ENCODE measurements around the gene KSR2.
"Not testable (repeated sequence)": the region's sequence is repeated elsewhere in the genome, so short reads cannot be mapped to it uniquely, and the experiment has no call there.

KSR2 gene

DNA sequence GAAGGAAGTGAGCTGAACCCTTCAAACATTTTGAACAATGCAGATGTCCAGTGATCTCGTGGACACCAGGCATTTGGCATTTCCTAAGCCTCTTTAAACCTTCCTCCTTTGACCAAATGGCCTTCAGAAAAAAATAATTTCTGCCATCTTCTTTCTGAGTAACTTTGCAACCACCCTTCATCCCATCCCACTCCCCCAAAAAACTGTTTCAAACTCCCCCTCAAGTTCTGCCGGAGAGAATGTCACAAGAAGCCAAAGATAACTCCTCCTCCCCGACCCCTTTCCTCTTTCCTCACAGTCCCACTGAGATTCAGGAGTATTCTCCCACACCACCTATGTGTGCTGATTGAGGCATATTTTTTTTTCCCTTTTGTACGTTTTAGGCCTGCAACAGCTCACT lies 1.7 kb downstream of the KSR2 start:
- no peak for DNase-seq

GRCh38 chr12:117966511-117966910 lies 2.3 kb downstream of the KSR2 start:
- no peak for DNase-seq

GRCh38 chr12:117963836-117964235 lies 5.0 kb downstream of the KSR2 start:
- DNase-seq: no peak

DNA sequence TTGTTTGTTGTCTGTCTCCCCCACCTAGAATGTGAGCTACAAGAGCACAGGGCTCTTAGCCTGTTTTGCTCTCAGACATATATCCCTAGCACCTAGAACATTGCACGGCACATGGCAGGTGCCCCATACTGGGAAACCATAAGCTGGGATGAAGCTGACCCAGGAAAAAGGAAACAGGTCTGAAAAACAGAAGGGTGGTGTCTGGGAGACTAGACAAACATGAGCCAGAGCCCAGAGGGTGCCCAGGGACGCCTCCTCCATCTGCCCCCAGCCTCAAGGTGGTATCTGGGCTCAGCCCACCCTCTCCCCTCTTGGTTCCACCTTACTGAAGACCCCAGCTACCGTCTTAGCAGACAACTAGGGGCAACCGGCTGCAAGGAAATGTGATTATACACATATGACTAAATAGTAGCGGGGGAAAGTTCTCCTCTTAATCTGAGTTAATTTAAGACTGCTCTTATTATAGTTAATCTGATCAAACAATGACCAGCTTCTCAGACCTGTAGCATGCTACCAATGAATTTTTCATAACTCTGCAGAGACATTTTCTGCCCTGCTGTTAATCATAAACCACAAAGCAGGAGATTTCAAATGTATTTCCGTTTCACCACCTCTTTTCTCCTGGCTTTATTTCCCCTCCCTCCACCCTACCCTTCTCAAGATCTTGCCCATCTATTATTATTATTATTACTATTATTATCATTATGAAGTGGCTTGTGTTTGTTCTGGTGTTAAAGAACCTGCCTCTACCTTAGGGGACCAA lies 31.9 kb downstream of the KSR2 start:
- DNase-seq: no peak

GRCh38 chr12:117933545-117933944 lies 35.2 kb downstream of the KSR2 start:
- DNase-seq: no peak

DNA sequence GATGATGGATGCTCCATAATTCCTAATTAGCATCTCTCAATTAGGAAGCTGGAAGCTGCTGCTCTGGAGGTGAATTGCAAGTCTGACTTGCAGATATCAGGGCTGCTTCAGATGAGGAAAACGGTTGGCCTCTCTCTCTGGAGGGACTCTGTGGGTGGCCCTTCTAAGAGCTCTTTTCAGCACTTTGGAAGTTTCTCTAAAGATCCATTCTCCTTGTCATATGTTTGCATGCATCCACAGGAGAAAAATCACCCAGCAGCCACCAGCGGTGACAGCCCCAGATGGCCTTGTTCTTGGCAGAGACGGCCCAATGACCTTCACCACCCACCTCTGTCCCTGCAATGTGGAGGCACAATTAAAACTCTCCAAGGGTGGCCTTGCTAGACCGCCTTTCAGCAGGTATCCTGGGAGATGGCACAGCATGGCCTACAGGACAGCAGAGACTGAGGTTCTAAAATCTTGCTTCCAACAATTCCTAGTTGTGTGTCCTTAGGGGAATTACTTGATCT lies 42.3 kb downstream of the KSR2 start:
- no peak for DNase-seq

DNA sequence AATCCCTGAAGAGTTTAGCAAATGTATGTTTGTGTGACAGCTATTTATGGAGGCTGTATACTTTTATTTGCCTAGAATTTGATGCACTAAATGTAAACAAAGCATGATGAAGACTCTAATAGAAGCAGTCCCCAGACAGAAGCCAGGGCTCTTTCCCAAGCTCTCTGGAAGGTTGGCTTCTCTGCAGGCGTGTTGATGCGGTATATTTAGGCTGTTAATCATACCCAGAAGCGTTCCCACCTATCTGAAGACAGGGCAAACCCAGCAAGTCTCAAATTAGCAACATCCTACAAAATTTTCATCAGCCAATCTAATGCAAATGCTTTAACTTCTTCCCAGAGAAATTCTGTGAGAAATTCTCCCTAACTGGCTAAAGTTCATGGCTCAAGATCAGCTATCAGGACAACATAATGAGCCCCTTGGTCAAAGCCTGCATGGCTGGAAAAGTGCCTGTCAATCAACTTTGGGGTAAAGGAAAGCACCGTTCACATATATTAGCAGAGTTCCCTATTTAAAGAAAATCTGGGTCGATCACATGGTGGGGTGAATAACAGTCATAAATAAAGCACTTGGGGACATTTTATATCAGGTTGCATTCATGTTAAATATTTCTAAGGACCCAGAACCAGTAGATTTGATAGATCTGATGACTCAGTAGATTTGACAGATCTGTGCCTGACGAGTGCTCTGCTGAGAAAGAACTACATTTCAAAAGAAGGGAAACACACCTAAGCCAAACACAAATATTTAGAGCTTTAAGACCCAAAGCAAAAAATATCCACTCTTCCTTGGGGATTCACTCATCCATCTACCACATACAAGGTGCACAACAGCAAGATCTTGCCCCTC lies 46.6 kb downstream of the KSR2 start:
- DNase-seq: no peak

DNA sequence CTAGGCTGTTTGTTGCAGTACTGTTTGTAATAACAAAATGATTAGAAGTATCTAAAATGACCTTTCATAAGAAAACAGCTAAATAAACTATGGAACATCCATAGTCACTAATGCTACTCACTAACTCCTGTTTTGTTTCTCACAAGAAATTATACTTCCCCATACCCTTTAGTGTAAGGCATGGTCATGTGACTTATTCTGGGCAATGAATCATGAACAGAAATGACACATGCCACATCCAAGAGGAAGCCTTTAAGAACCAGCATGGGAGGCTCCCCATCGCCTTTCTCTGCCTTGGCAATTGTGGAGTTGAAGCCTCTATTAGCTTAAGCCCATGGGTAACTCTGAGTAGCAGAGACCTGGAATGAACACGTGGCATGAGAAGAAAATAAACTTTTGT lies 49.3 kb downstream of the KSR2 start:
- no peak for DNase-seq

GRCh38 chr12:117914686-117915085 lies 54.1 kb downstream of the KSR2 start:
- no peak for DNase-seq

DNA sequence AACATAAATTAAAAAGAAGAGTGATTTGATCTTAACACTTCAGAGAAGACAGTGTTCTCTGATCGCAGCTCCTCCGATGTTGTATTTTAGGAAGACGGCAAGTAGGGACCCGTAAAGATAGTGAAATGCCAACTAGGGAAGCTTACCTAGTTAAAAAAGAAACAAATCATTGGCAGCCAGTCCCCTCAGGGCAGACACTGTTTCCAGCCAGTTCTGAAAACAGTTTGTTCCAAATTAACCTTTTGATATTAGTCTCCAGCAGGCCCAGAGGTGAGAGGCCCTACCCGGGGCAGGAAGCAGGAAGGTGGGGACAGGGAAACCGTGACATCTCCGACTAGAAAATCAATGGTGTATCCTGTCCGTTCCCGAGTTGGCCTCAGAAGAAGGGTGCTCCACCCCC lies 56.0 kb downstream of the KSR2 start:
- no peak for DNase-seq

DNA sequence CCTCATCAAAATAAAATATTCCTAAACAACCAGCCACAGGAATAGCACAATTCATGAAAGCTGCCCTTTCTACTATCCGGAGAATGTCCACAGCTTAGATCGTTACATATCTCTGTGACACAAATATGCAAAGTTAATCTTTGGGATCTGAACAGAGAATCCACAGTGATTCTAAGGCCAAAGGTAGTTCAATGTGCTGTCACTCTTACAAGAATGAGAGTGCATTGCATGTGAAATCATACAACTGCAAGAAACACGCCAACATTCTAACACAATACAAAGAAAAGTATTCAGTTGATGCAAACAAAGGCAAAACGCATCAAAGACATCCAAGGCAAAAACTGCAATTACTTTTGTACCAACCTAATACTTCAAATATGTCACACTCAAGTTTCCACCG lies 60.4 kb downstream of the KSR2 start:
- no peak for DNase-seq

- no peak for DNase-seq
Observed at GRCh38 chr12:117907108-117907689, 61.6 kb downstream of the KSR2 start.

DNA sequence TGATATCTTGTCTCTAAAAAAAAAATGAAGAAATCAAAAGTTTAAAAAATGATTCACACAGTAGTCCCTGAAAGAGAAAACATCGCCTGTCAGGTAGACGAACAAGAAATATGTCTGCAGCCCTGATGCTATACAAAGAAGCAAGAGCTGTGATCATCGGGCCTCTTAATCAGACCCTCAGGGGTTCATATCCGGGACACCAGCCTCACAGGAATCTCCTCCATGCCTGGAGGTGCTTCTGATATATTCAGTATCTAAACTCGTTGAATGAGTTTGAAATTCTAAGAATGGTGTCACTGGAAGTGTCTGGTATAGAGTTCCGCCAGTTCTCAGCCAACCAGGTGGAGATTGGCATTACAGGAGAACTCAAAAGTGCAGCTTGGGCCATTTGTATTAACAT lies 64.7 kb downstream of the KSR2 start:
- no peak for DNase-seq

GRCh38 chr12:117903110-117903840 lies 65.5 kb downstream of the KSR2 start:
- no peak for DNase-seq

DNA sequence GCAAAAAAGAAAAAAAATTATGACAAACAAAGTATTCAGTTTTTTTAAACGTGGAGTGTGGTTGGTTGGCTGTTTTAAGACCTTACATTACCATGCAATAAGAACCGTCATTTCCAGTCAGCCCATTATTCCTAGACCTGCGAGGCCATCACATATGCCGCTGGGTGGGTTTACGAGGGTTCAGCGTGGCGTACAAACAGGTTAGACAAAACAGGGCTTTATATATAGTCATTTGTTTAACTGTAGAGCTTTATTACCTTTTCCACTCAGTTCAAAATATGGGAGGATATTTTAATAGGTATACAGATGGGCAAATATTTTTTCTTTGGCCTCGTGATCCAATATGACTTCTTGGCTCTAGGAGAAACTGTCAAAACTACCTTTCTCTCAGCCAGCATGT lies 67.2 kb downstream of the KSR2 start:
- DNase-seq: no peak

DNA sequence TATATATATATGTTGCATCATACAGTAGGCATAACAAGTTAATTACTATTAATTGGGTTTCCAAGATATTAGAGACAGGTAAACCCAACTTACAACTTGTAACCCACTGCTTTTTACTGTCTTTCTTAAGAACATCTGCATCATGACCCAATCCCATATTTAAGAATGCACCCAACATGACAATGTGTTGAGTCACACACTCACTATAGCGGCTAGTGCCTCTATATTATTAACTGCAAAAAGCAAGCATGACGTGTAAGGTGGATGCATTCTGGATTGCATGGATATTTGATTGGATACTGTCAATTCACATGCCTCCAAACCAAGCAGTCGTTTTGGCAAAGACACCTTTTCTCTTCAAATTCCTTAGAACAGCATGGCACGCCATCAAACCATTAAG lies 68.2 kb downstream of the KSR2 start:
- no peak for DNase-seq

- no peak for DNase-seq
Observed at GRCh38 chr12:117897372-117898161, 71.2 kb downstream of the KSR2 start.

GRCh38 chr12:117896009-117896408 lies 72.8 kb downstream of the KSR2 start:
- no peak for DNase-seq

- no peak for DNase-seq
Observed at GRCh38 chr12:117892441-117892840, 76.3 kb downstream of the KSR2 start.

DNA sequence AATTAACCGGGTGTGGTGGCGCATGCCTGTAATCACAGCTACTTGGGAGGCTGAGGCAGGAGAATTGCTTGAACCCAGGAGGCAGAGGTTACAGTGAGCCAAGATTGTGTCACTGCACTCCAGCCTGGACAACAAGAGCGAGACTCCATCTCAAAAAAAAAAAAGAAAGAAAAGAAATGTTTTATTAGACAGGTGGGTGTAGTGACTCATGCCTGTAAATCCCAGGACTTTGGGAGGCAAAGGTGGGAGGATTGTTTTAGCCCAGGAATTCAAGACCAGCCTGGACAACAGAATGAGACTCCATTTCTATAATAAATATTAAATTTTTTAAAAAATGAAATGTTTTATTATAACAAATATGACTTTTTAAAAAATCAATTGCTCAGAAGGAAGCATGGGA lies 77.5 kb downstream of the KSR2 start:
- DNase-seq: not testable (repeated sequence)

DNA sequence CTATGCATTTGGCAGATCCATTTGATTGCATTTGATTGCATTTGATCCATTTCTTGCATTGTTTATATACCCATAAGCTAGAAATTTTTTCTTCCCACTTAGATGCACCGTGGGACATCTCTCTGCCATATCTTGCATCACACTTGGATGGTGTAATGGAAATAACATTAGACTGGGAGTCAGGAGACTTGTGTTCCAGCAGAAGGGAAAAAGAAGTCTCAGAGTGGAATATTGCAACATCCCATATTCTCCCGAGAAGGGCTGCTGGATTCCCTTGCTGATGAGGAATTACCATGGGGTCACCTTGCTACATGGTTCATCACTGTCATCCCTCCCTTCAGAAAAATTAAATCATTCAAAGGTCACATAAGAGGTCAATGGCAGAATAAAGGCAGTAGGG lies 78.1 kb downstream of the KSR2 start:
- DNase-seq: no peak

- DNase-seq: no peak
Observed at GRCh38 chr12:117890137-117890536, 78.7 kb downstream of the KSR2 start.
